Ovary (tissue), 9 donors: ENCODE results near the gene KCNK4. TPM values are rescaled to one million over a fixed set of nuclear protein-coding genes. Genes with fewer than 3 reads are reported as not detected.

Source experiments
- DNase-seq, 5 donors: peaks; one replicate each; pipeline ENCODE4 v3.0.0-alpha.2; 2019 to 2020
- H3K27ac ChIP-seq, 2 donors: fragments of 200-600 bp; one replicate each; pipeline versions ENCODE4 v1.5.1 to v1.8.0; 2019 to 2022
- H3K27me3 ChIP-seq: fragments of 200-600 bp; one replicate; pipeline ENCODE4 v1.8.0; 2022
- H3K36me3 ChIP-seq: fragments of 200-600 bp; sonication (generic); one replicate; pipeline ENCODE4 v1.5.1; 2019
- H3K4me1 ChIP-seq: one replicate; pipeline ENCODE4 v1.8.1; 2013; ENCODE audit warnings: mild to moderate bottlenecking, moderate library complexity; ENCODE audit not compliant: insufficient read depth
- H3K4me3 ChIP-seq: fragments of 200-600 bp; sonication (generic); one replicate; pipeline ENCODE4 v1.5.1; 2017
- H3K9me3 ChIP-seq, 2 donors: fragments of 200-600 bp in 1 of 2; sonication (generic) in 1 of 2; one replicate each; pipeline versions ENCODE4 v1.5.1 to v1.8.1; 2013 to 2019; ENCODE audit warnings: mild to moderate bottlenecking in 1 of 2, moderate library complexity in 1 of 2
- EP300 ChIP-seq: sonication (generic); formaldehyde crosslinking; IDR thresholded peaks from one replicate; pipeline ENCODE4 v1.6.1; 2017; ENCODE audit warnings: antibody characterized with exemption
- POLR2A ChIP-seq: fragments of 450-650 bp; IDR thresholded peaks from one replicate; pipeline ENCODE4 v1.6.1; 2017; ENCODE audit warnings: antibody characterized with exemption, mild to moderate bottlenecking, moderate library complexity
- WGBS, 3 donors: extraction: QIAGEN DNeasy Blood & Tissue Kit in 1 of 3; methylation state at CpG; one replicate each; pipeline versions ENCODE4 v1.1.5 to v1.1.7; 2013 to 2017; 5-methylcytosine and 5-hydroxymethylcytosine counted together
- intact Hi-C, 4 donors: fragments of 100-400 bp; cut with DNase I; formaldehyde crosslinking; loops; one replicate each; pipeline versions ENCODE4 v1.11.0 to v1.15.1; 2022 to 2023
- polyA plus RNA-seq, 2 donors: library from polyadenylated mRNA; stranded (reverse); fragments of 200-250 nt in 1 of 2; fragments of 350-450 nt in 1 of 2; fragmentation: Illumina TruSeq in 1 of 2; extraction: RNeasy Lipid Tissue Mini Kit (QIAGEN cat#74804) in 1 of 2; gene quantifications; one replicate each; pipeline ENCODE4 v1.2.3, GENCODE V29; 2013 to 2014
- total RNA-seq, 7 donors: library from RNA; depleted of rRNA in 2 of 7; stranded (reverse); fragments of >200 nt in 2 of 7; fragmentation: NEBNext Ultra II Directional in 3 of 7; extraction: Animal tissue kit (Norgen Biotek cat#: 25700) in 3 of 7; gene quantifications; one replicate each; pipeline versions ENCODE4 v1.1.0 to v1.2.4, GENCODE V29; 2016 to 2023
- TF ChIP-seq, protein P1 (sequence below), 3 donors: fragments of 450-650 bp in 2 of 3; fragments of 200-600 bp in 1 of 3; IDR thresholded peaks; one replicate each; pipeline versions ENCODE4 v1.5.1 to v1.8.0; 2016 to 2022; ENCODE audit warnings: antibody characterized with exemption in 3 of 3, mild to moderate bottlenecking in 1 of 3
- donor health status: DM: no; HTN: no; CAD: no; lungs with moderate emphysema.
- donor health status: DM: no; HTN: no; CAD: no.
- donor health status: Bipolar disorder and iron deficiency.
- donor health status: DM: yes; HTN: yes; CAD: no.
- donor health status: DM: no; HTN: no; CAD: no.
- donor health status: DM: yes; HTN: yes; CAD: no.

The KCNK4 gene
- total and polyA plus RNA-seq, 9 donors: not detected

DNA sequence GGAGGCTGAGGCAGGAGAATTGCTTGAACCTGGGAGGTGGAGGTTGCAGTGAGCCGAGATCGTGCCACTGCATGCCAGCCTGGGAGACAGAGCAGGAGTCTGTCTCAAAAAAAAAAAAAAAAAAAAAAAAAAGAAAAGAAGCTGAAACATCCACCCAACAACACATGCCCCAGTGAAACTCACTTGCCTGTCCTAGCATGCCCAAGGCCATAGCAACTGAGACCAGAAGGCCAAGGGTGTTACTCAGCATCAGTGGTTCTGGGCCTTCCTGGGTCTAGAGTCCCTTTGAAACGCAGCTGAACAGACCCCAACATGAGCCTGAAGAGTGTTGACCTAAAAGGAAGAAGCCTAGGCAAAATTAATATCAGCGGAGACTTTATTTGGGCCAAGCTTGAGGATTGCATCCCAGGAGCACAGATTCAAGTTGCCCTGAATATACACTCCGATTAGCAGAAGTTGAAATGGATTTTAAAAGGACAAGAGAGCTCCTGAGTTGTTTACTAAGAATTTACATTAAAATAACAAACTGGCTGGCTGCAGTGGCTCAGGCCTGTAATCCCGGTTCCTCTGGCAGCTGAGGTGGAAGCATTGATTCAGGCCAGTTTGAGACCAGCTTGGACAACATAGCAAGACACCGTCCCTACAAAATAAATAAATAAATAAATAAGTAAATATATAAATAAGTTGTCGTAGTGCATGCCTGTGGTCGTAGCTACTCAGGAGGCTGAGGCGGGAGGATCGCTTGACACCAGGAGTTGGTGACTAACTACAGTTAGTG lies 33.8 kb downstream of the KCNK4 start:
- 76 to 84% (median 77%) methylated on average over 11 of the region's 11 CpGs for WGBS, 3 donors
- DNase-seq: no peak
- no peak for TF ChIP-seq POLR2A
- TF ChIP-seq, protein P1, sequence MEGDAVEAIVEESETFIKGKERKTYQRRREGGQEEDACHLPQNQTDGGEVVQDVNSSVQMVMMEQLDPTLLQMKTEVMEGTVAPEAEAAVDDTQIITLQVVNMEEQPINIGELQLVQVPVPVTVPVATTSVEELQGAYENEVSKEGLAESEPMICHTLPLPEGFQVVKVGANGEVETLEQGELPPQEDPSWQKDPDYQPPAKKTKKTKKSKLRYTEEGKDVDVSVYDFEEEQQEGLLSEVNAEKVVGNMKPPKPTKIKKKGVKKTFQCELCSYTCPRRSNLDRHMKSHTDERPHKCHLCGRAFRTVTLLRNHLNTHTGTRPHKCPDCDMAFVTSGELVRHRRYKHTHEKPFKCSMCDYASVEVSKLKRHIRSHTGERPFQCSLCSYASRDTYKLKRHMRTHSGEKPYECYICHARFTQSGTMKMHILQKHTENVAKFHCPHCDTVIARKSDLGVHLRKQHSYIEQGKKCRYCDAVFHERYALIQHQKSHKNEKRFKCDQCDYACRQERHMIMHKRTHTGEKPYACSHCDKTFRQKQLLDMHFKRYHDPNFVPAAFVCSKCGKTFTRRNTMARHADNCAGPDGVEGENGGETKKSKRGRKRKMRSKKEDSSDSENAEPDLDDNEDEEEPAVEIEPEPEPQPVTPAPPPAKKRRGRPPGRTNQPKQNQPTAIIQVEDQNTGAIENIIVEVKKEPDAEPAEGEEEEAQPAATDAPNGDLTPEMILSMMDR (IDR thresholded peaks at IDR 0.05): no peak
- TF ChIP-seq EP300: no peak
- Histone ChIP-seq H3K9me3 (no peaks in the 10 kb centered on the region), H3K36me3 (no peaks in the 10 kb centered on the region), H3K4me3 (no peak overlapping the region), H3K27ac (no peak overlapping the region), H3K4me1 (peaks cover 6% of the 10 kb centered on the region), H3K27me3 (no peaks in the 10 kb centered on the region)
- intact Hi-C loops: no loop called here

DNA sequence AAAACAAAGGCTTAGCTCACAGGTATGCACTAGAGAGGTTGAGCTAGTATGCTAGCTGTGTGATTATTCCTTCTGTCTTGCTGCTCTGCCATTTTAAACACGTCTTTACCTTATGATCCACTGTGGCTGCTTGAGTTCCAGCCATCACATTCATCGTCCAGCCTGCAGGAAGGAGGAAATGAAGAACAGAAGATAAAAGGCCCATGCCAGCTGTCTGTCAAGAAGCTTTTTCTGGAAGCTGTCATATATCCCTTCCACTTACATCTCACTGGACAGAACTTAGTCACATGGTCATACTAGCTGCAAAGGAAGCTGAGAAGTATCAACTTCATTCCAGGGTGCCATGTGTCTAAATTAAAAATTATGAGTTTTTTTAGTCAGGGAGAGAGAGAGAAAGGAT lies 36.3 kb downstream of the KCNK4 start:
- intact Hi-C loops: no loop called here

DNA sequence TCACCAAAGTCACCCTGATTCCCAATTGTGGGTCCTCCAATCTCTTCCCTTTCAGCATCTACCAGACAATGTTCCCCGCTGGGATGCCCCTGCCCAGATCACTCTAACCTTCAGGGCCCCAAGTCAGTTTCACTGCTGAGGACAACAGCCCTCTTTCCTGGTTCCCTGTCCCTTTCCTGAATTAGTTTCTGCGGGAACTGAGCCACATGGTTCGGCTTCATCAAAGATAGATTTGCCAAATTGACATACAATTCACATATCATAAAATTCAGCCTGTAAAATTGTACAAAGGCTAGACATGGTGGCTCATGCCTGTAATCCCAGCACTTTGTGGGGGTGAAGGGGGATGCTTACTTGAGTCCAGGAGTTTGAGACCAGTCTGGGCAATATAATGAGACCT lies 36.9 kb downstream of the KCNK4 start:
- intact Hi-C loops: no loop called here
- TF ChIP-seq EP300: no peak
- TF ChIP-seq, protein P1 (IDR thresholded peaks at IDR 0.05): no peak
- no peak for TF ChIP-seq POLR2A
- DNase-seq: no peak
- WGBS, 3 donors: 71 to 87% (median 84%) methylated on average over 3 of the region's 3 CpGs
- H3K4me1 ChIP-seq: peaks cover 9% of the 10 kb centered on the region
- no peaks in the 10 kb centered on the region for H3K36me3 ChIP-seq
- H3K9me3 ChIP-seq: no peaks in the 10 kb centered on the region
- H3K27ac ChIP-seq: no peak overlapping the region
- no peaks in the 10 kb centered on the region for H3K27me3 ChIP-seq
- H3K4me3 ChIP-seq: no peak overlapping the region

More for the DNA sequence above, 36.3 kb downstream of the KCNK4 start:
- H3K4me3 ChIP-seq: no peak overlapping the region
- peaks cover 9% of the 10 kb centered on the region for H3K4me1 ChIP-seq
- DNase-seq: no peak
- WGBS, 3 donors: 83 to 96% (median 94%) methylated on average over 2 of the region's 2 CpGs
- TF ChIP-seq POLR2A: no peak
- TF ChIP-seq EP300: no peak
- TF ChIP-seq, protein P1 (IDR thresholded peaks at IDR 0.05): no peak
- no peaks in the 10 kb centered on the region for H3K27me3 ChIP-seq
- no peaks in the 10 kb centered on the region for H3K9me3 ChIP-seq
- H3K36me3 ChIP-seq: no peaks in the 10 kb centered on the region
- H3K27ac ChIP-seq: no peak overlapping the region

DNA sequence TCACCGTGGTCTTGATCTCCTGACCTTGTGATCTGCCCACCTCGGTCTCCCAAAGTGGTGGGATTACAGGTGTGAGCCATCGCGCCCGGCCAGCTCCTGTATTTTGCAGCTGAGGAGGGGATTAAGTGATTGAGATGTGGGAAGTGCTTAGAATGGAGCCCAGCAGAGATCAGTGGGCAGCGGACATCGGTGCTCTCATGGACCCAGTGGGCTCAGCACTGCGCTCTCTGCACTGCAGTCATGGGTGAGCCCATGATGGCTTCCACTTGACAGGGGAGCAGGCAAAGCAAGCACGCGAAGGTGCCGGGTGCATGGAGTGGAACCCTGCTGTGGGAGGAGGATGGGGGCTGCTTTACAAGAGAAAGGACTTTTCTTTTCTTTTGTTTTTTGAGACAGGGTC lies 39.8 kb downstream of the KCNK4 start:
- Histone ChIP-seq H3K27ac (no peak overlapping the region), H3K4me1 (peaks cover 9% of the 10 kb centered on the region), H3K4me3 (no peak overlapping the region), H3K27me3 (no peaks in the 10 kb centered on the region), H3K9me3 (no peaks in the 10 kb centered on the region), H3K36me3 (no peaks in the 10 kb centered on the region)
- DNase-seq: no peak
- WGBS, 3 donors: 71 to 83% (median 79%) methylated on average over 11 of the region's 11 CpGs
- intact Hi-C loops: no loop called here
- TF ChIP-seq, protein P1 (IDR thresholded peaks at IDR 0.05): no peak
- TF ChIP-seq EP300: no peak
- no peak for TF ChIP-seq POLR2A
